ENCODE measurements around the gene GMDS.

GMDS gene

GRCh38 chr6:2037237-2037926, 208.0 kb downstream of the GMDS start:
- Histone ChIP-seq H3K4me3 (ENCODE audit: low read depth in 1 of 2, low read length in 2 of 2) (peak overlapping the region in 1 of 2 experiments; percentile 18; a peak in 1 of 4 replicates), H2AFZ (ENCODE audit: low read depth, low read length) (no peak overlapping the region), H3K79me2 (ENCODE audit: insufficient read depth, low read length) (no peaks in the 10 kb centered on the region; the same call in 1 of the 2 replicates), H3K27me3 (ENCODE audit: insufficient read depth, low read length, poor library complexity) (no peaks in the 10 kb centered on the region), H4K20me1 (ENCODE audit: insufficient read depth, low read length) (peaks cover 8% of the 10 kb centered on the region; the same call in 1 of the 2 replicates), H3K27ac (ENCODE audit: low read length) (peak overlapping the region; percentile 72), H3K9me3 (ENCODE audit: insufficient read depth, low read length, severe bottlenecking) (no peaks in the 10 kb centered on the region), H3K4me1 (ENCODE audit: insufficient read depth, low read length) (peaks cover 45% of the 10 kb centered on the region), H3K4me2 (ENCODE audit: insufficient read depth, low read length) (peak overlapping the region; percentile 55), H3K9ac (ENCODE audit: low read depth, low read length) (no peak overlapping the region), H3K36me3 (ENCODE audit: insufficient read depth, low read length) (no peaks in the 10 kb centered on the region)
- ATAC-seq (ENCODE audit: insufficient read depth, low read depth), result no peak; the same call in 2 of the 3 replicates
- TF ChIP-seq EZH2 (IDR thresholded peaks at IDR 0.05; ENCODE audit: borderline replicate concordance, low read depth, low read length, severe bottlenecking), result no peak
- peak; percentile 53 for TF ChIP-seq CTCF (IDR thresholded peaks at IDR 0.05; ENCODE audit: borderline replicate concordance, extremely low read depth, low read length, poor library complexity, severe bottlenecking)
- DNase-seq, result peak; percentile 26

GRCh38 chr6:2036710-2037023, 208.7 kb downstream of the GMDS start:
- Histone ChIP-seq H3K79me2 (ENCODE audit: insufficient read depth, low read length) (no peaks in the 10 kb centered on the region), H4K20me1 (ENCODE audit: insufficient read depth, low read length) (peaks cover 8% of the 10 kb centered on the region; the same call in 1 of the 2 replicates), H3K9ac (ENCODE audit: low read depth, low read length) (no peak overlapping the region), H3K27ac (ENCODE audit: low read length) (peak overlapping the region; percentile 72; the same call in 1 of the 2 replicates), H2AFZ (ENCODE audit: low read depth, low read length) (no peak overlapping the region), H3K4me3 (ENCODE audit: low read depth in 1 of 2, low read length in 2 of 2) (no peak overlapping the region), H3K4me2 (ENCODE audit: insufficient read depth, low read length) (no peak overlapping the region), H3K27me3 (ENCODE audit: insufficient read depth, low read length, poor library complexity) (no peaks in the 10 kb centered on the region), H3K4me1 (ENCODE audit: insufficient read depth, low read length) (peaks cover 45% of the 10 kb centered on the region), H3K36me3 (ENCODE audit: insufficient read depth, low read length) (no peaks in the 10 kb centered on the region), H3K9me3 (ENCODE audit: insufficient read depth, low read length, severe bottlenecking) (no peaks in the 10 kb centered on the region)
- DNase-seq (no peak), ATAC-seq (ENCODE audit: insufficient read depth, low read depth) (no peak)
- TF ChIP-seq EZH2 (IDR thresholded peaks at IDR 0.05; ENCODE audit: borderline replicate concordance, low read depth, low read length, severe bottlenecking) (no peak), CTCF (IDR thresholded peaks at IDR 0.05; ENCODE audit: borderline replicate concordance, extremely low read depth, low read length, poor library complexity, severe bottlenecking) (no peak)

GRCh38 chr6:2035826-2036709, 209.3 kb downstream of the GMDS start:
- Histone ChIP-seq H3K27ac (ENCODE audit: low read length) (no peak overlapping the region), H3K36me3 (ENCODE audit: insufficient read depth, low read length) (no peaks in the 10 kb centered on the region), H3K4me3 (ENCODE audit: low read depth in 1 of 2, low read length in 2 of 2) (no peak overlapping the region), H3K4me1 (ENCODE audit: insufficient read depth, low read length) (peaks cover 45% of the 10 kb centered on the region), H4K20me1 (ENCODE audit: insufficient read depth, low read length) (peaks cover 8% of the 10 kb centered on the region; the same call in 1 of the 2 replicates), H3K9ac (ENCODE audit: low read depth, low read length) (no peak overlapping the region), H3K9me3 (ENCODE audit: insufficient read depth, low read length, severe bottlenecking) (no peaks in the 10 kb centered on the region), H3K4me2 (ENCODE audit: insufficient read depth, low read length) (no peak overlapping the region), H3K79me2 (ENCODE audit: insufficient read depth, low read length) (no peaks in the 10 kb centered on the region), H2AFZ (ENCODE audit: low read depth, low read length) (no peak overlapping the region), H3K27me3 (ENCODE audit: insufficient read depth, low read length, poor library complexity) (no peaks in the 10 kb centered on the region)
- TF ChIP-seq CTCF (IDR thresholded peaks at IDR 0.05; ENCODE audit: borderline replicate concordance, extremely low read depth, low read length, poor library complexity, severe bottlenecking), result no peak
- no peak for TF ChIP-seq EZH2 (IDR thresholded peaks at IDR 0.05; ENCODE audit: borderline replicate concordance, low read depth, low read length, severe bottlenecking)
- no peak for DNase-seq
- ATAC-seq (ENCODE audit: insufficient read depth, low read depth), result no peak

All from DND-41 (cell line).